Femur (tissue), 1 donor: ENCODE measurements around the gene GDAP2.
"Not testable (repeated sequence)": the region's sequence is repeated elsewhere in the genome, so short reads cannot be mapped to it uniquely, and the experiment has no call there.

ENCODE experiments used
- DNase-seq: peaks from one replicate; pipeline ENCODE4 v3.0.0-alpha.2; 2017

The GDAP2 gene, protein sequence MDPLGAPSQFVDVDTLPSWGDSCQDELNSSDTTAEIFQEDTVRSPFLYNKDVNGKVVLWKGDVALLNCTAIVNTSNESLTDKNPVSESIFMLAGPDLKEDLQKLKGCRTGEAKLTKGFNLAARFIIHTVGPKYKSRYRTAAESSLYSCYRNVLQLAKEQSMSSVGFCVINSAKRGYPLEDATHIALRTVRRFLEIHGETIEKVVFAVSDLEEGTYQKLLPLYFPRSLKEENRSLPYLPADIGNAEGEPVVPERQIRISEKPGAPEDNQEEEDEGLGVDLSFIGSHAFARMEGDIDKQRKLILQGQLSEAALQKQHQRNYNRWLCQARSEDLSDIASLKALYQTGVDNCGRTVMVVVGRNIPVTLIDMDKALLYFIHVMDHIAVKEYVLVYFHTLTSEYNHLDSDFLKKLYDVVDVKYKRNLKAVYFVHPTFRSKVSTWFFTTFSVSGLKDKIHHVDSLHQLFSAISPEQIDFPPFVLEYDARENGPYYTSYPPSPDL

DNA sequence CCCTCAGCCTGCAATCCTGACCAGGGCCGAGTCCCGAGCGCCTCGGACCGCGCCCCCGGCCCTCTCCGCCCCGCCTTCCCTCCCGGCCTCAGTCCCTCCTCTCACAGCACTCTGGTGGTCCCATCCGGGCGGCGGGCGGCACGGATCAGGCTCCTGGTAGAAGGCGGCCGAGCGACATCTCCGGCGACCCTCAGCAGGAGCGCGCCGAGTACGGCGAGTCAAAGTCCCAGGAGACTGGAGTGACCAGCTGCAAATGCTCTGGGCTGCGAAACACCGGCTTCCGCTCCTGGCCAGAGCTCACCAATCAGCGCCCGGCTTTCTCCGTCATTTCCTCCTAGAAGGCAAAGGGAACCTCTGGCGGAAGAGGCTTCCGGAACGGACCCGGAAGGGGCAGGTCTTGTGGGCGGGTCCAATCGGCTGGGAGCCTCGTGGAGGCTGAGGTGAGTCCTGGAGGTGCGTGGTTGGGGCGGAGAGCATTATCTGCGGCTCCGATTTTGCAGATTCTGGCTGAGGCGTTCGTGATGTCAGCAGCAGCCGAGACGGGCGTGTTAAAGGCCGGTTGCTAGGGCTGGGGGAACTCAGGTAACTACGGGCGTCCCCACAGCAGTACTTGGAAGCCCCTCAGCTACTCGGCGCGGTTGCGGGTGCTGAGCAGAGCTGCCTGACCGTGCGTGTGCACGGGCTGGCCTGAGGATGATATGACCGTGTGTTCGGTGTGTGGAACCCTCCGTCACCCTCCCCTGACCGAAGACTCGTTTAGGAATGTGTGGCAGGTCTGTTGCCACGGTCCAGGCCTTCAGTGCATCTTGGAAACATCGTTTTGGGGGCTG is at the start of gene GDAP2, which contains the start of gene WDR3:
TSS of gene GDAP2 (minus strand) at position 279 of the 830 bp plus-strand sequence. CDS start 9,264 bp downstream, outside the sequence.
TSS of gene WDR3 (plus strand) at position 397 of the 830 bp plus-strand sequence. CDS start 3,581 bp downstream, outside the sequence.
- DNase-seq: peak; percentile 99

DNA sequence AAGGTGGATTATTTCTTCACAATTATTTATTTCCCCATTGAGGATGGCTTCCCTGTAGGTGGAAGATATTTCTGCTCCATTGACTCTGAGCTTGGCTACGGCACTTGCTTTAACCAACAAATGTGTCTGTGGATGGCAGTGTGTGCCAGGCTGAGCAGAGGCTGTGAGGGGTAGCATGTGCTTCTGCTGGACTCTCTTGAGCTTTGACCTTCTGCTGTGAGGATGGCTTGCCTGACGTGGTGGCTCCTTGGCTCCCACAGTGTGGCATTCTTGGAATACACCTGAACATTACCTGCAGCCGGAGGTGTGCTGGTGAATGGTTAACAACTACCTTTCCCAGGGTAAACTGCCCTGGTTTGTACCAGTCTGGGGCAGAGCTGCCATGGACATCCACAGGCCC is 47.0 kb upstream of the GDAP2 start:
- no peak for DNase-seq

DNA sequence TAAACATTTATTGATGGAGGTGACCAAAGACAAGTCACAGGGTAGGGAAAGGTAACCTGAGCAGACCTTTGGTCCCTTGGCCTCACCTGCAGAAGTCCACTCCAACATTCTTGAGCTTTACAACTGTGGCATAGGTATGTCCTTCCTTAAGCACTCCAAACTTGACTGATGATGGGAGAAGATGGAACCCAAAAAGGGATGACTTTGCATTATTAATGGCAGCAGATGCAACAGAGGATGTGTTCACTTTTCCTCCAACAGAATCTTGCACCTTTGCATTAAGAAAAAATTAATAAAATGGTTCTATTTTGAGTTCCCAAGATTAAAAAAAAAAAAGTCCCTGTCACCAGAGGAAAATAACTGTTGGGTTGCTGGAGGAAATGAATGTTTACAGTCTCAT is 42.4 kb upstream of the GDAP2 start:
- DNase-seq: no peak

DNA sequence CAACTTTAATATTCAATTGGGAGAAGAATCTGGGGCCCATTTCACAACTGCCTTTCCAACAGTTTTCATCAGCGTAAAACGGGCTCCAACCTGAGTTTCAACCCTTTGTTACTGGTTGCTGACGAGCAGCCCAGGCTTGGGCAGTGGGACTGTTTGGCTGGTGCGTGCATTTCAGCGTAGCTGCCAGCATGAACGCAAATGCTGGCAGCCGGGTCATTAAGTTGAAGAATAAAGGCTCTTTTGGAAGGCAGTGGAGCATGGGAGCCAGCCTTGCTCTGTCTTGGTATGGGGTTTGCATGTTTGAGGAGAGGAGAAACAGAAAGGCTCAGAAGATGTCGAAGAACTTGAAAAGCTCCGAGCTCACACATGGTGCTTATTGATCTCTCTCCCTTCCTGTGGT is 40.8 kb upstream of the GDAP2 start:
- DNase-seq: no peak

DNA sequence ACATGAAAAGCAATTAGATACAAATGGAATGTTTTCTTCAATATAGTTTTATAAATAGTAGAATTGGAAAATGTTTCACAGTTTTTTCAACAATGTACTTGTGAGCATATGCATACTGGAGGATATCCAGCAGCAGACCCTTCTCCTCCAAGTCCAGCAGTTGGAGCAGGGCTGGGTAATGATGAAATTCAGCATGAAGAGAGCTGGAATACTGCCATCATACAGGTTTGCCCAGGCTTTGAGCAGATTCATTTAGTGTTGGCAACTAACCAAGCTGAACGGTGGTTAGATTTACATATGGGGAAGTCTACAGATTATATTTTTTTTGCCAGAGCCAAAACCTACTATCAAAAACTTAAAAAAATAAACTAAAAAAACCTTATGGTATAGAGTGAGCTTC is 38.5 kb upstream of the GDAP2 start:
- peak; percentile 42 for DNase-seq

DNA sequence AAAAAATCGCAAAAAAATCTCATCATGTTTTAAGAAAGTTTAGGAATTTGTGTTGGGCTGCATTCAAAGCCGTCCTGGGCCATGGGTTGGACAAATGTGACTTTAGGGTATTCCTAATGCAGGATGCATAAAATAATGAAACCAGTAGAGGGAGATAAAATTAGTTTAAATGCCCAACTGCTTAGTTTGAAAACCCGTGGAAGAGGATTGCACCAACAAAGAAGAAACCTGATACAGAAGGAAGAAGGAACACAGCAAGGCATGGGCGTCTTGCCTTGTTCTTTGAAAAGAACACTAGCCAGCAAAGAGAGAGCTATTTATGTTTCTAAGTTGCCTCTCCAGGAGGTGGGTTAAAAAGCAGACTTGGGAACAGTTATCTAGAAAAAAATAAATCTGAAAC is 38.1 kb upstream of the GDAP2 start:
- peak; percentile 31 for DNase-seq

DNA sequence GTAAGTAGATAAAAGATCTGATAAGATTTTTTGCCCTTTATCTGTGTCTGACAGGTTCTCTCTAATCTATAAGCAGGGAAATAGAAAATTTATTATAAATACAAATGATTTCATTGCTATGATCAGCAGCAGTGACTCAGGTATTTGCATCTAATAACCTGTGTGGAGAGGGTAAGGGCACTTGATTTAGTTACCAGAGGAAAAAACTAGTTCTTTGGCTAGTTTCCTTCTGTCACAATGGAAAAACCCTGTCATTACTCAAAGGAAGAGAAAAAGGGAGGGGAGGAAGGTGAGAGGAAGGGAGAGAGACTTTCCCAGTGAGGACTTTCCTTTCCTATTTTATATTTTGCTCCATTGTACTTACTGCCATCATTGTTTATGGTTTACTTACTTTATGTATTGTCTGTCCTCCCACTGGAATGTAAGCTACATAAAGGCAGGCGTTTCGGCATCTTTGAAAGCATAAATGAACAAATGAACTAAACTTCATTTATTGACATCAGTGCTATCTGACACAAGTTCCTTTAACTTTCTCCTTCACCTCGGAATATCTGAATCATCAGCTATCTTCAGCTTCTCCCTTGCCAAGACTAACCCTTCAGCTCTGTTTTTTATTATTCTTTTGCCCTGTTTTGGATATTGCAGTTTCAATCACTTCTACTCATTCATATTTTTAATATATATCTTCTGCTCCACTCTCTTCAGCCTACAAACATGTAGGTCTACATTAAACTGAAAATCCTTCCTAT is 35.0 kb upstream of the GDAP2 start:
- no peak for DNase-seq

DNA sequence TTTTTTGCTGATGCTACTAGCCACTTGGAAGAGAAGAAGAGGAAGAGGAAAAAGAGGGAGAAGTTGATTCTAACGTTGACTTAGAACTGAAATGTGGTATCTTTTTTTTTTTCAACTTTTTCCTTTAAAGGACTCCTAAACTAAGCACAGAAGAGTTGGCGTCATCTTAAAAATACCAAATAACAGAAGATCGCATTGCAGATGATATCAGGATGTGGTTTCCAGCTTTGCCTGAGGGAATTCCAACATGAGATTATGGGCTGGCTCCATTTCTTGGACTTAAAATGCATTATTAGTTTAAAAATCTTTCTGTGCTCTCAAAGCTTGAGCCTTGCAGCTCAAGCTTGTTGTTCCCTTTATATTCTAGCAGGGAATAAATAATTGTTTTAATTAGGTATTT is 29.9 kb upstream of the GDAP2 start:
- DNase-seq: no peak

DNA sequence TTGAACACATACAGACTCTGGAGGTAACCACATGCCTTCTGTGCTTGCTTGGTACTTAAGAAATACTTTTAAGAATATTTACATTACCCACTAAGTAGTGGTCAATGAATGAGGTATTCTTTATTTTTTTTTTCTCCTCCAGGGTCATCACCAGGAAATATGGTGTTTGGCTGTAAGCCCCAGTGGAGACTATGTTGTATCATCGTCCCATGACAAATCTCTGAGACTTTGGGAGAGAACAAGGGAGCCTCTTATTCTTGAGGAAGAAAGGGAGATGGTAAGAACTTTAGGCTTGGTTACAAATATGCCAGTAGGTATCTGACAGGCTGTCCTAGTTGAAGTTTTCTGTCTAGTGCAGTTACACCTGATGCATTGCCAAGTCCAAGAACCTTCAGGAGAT is 23.0 kb upstream of the GDAP2 start:
- no peak for DNase-seq

DNA sequence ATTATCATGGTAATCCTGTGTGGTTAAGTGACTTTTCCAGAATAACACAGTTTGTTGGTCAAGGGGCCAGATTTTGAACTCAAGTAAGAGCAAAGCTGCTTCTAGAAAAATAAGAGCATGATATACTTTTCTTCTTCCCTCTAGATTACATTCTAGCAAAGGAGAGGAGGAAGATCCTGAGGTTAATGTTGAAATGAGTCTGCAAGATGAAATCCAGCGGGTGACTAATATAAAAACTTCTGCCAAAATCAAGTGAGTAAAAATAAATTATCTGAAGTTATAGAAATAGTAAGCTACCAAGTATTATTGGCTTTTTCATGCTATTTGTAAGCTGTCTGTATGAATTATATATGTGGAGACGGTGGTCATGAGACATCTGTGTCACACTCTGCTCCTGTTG is 12.9 kb upstream of the GDAP2 start:
- no peak for DNase-seq

DNA sequence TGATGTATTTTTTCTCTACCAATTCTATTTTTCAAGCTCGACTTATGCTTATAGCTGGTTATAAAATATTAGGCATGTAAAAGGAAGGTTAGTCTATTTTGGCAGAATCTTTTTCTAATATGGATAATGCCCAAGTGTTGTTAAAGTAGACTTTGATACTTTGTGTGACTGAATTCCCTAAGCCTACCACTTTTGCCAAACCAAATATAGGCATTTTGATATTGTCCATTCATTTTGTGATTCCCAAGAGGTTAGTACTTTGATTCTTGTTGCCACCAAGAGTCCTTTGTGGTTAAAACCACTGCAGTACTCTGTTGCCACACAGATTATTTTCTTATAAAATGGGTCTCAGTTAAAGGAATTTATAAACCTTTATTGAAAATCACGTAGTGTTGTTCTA is 4.3 kb upstream of the GDAP2 start:
- no peak for DNase-seq

DNA sequence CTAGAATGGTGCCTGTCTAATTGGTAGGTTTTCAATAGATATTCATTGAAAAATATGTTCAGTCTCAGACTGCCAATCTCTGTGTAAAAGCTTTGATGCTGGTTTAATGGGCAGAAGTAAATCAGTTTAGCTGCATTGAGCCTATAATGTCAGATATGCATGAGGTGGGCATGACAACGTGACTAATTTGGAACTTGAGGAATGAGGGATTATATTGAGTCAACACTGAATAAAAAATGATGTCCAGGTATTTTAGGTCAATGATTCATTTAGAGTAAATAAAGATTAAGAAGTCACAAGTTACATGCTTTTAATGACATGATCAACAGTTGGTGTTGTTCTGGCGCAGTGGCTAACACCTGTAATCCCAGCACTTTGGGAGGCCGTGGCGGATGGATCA is 3.2 kb upstream of the GDAP2 start:
- DNase-seq: no peak

DNA sequence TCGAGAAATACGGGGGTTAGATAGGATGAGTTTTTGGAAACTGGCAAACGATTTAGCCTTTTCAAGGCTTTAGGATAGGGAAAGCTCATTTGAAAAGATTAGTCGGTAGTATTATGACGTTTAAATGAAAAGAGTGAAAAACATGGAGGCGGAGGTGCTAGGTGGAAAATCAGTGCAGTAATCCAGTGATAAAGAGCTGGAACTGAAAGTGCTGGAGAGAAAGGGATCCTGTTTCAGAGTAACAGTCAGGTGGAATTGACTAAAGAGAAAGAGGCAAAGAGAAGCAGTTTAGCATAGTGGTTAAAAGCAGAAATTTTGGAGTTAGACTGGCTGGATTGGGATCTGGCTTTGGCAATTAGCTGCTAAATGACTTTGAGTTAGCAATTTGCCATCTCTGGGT is 1.1 kb upstream of the GDAP2 start:
- no peak for DNase-seq

DNA sequence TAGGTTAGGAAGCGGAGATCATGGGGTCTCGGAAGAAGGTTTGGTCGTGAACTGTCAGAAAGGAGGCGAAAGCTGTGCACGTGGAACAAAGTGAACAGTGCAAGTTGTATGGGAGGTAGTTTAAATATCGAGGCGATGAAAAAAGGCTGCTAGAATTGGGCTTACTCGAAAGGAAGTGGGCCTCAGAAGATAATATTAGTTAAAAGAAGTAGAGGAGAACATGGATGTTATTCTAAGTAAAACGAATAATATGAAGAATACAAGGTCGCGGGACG is 689 bp upstream of the GDAP2 start:
- DNase-seq: no peak

DNA sequence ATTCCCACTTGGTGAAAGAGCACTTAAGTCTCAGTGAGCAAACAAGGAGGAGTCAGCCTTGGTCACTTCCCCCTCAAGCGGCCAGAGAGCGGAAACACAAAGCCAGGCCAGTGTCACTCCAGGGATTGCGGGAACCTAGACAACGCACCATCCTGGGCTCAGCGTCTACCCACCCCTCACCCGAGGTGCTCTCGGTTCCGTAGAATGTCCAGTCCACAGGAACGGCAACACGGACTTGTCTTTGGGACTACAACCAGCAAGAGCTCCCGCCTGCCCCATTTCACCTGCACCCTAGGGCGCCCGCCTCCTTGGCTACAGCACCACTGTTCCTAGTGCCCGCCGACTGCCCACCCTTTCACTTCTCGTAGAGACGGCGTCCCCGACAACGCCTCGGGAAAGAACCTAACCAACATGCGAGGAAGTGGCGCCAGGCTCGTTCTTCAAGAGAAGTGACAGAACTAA is 509 bp downstream of the GDAP2 start:
- peak; percentile 61 for DNase-seq

DNA sequence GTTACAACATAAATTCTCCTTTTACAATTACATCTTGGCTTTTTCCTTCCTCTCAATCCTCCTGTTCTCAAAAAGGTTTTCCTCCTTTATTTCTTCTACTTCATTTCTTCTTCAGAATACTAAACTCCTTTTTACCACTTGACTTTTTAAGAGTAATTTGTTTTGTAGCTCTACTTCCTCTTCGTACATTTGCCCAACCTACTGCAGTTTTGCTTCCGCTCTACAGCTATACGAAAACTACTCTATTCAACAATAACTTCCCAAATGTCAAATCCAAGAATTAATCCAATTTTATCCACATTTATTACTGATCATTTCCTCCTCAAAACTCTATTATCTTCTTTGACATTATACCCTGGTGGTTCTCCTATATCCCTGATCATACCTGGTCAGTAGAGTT is 3.4 kb downstream of the GDAP2 start:
- DNase-seq: no peak

DNA sequence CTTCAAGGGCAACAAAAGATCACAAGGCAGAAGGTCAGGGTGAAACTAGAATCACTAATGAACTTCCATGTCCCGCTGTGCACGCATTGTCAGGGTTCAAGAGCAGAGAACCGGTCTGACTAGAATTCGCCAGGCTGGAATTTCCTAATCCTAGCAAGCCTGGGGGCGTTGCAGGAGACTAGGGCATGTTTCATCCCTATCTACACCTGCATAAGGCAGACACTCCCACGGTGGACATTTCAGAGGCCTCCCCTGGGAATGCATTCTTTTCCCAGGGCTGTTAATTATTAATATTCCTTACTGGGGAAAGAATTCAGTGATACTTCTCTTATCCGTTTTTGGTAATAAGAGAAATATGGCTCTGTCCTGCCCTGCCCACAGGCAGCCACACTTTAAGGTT is 6.7 kb downstream of the GDAP2 start:
- DNase-seq: not testable (repeated sequence)

DNA sequence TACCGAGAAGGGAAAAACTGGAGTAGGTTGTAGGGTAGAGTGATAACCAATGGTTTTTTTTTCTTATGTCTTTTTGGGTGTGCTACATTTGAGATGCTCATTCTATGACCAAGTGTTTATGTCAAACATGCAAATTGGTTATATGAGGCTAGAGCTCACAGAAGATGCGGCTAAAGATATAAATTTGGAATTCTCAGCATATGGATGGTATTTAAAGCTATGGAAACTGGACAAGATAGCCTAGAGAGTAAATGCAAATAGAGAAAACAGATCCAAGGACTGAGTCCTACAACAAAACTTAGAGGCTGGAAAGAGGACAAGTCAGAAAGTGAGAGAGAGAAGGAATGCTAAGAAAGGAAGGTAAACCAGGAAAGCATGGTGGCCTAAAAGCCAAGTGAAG is 7.4 kb downstream of the GDAP2 start:
- DNase-seq: no peak

DNA sequence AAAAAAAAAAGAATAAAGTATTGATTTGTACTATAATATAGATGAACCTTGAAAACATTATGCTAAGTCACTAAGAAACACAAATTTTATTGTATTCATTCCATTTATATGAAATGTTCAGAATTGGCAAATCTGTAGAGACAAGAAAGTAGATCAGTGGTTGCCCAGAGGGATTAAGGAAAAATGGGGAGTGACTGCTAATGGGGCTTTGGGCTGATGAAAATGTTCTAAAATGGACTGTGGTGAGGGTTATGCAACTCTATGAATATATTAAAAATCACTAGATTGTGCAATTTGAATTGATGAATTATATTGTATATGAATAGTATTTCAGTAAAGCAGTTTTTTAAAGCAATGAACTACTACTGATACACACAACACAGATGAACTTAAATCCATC is 10.0 kb downstream of the GDAP2 start:
- no peak for DNase-seq

DNA sequence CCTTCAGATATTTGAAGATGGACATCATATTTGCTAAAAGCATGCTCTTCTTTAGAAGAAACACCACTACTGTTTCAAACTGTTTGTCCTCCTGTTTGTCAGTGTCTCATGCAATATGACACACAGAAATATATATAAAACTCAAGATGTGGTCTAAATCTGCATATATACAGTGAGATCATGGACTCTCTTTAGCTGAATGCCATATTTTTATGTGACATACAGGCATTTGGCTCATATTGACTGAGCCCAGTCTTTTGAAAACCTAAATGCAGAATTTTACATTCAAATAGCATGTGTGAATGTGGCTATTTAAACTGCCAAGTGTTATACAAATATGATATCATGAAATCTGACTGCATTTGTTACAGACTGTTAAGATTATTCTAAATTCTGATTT is 18.4 kb downstream of the GDAP2 start:
- DNase-seq: no peak

DNA sequence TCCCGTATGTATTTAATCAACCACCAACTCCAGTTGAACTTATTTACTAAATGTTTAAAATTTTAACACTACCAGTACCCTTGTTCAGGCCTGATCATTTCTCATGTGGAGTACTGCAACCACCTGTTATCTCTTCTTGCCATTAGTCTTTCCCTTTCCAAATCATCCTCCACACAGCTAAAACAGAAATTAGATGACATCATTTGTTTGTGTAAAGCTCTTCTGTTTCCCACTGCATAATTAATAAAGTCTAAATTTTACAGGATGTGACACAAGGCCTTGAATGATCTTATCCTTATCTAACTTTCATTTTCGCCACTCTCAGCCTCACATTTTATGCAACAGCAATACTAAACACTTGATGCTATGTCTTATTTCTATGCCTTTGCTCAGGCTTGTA is 24.4 kb downstream of the GDAP2 start:
- DNase-seq: no peak

DNA sequence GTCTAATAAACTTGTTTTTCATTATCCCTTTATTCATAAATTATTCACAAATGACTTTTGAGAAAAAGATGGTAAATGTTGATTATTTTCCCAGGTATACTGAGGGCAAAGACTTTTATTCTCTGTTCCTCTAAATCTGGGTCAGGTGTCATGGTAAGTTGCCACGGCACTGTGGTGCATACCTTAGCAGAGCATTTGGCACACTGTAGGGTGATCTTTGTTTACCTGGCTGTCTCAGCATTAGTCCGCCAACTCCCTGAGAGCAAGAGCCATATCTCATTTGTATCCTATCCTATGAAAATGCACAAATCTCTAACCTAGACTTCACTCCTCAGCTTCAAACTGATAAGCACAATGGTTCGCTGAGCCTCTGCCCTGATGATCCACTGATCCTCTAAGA is 24.9 kb downstream of the GDAP2 start:
- DNase-seq: no peak

DNA sequence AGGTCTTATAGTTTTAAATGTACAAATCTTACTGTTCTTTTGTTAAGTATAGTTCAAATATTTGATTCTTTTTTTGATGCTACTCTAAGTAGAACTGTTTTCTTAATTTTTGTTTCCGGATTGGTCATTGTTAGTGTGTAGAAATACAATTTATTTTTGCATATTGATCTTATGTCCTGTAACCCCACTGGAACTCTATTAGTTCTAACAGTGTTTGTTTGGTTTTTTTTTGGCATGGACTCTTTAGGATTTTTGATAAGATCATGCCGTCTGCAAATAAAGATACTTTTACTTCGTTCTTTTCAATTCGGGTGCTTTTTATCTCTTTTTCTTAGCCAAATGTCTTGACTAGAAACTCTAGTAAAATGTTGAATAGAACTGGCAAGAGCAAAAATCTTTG is 26.5 kb downstream of the GDAP2 start:
- no peak for DNase-seq
